IPS-15b (cell line): ENCODE results near the gene RNF182.
"Not testable (repeated sequence)": the region's sequence is repeated elsewhere in the genome, so short reads cannot be mapped to it uniquely, and the experiment has no call there.

Experiments used
- H3K27me3 ChIP-seq: one replicate; pipeline ENCODE4 v1.6.1; 2013; ENCODE audit warnings: low read length; ENCODE audit not compliant: control insufficient read depth, insufficient read depth
- H3K36me3 ChIP-seq: one replicate; pipeline ENCODE4 v1.6.1; 2013; ENCODE audit warnings: low read length; ENCODE audit not compliant: control insufficient read depth, insufficient read depth
- H3K4me1 ChIP-seq: one replicate; pipeline ENCODE4 v1.6.1; 2013; ENCODE audit warnings: mild to moderate bottlenecking, low read length; ENCODE audit not compliant: control insufficient read depth, insufficient read depth
- H3K4me3 ChIP-seq: one replicate; pipeline ENCODE4 v1.5.1; 2013; ENCODE audit warnings: low read depth, low read length
- H3K9ac ChIP-seq: one replicate; pipeline ENCODE4 v1.6.1; 2013; ENCODE audit warnings: low read depth, mild to moderate bottlenecking, low read length
- H3K9me3 ChIP-seq: one replicate; pipeline ENCODE4 v1.6.1; 2013; ENCODE audit warnings: mild to moderate bottlenecking, low read length; ENCODE audit not compliant: control insufficient read depth, insufficient read depth

RNF182 gene

DNA sequence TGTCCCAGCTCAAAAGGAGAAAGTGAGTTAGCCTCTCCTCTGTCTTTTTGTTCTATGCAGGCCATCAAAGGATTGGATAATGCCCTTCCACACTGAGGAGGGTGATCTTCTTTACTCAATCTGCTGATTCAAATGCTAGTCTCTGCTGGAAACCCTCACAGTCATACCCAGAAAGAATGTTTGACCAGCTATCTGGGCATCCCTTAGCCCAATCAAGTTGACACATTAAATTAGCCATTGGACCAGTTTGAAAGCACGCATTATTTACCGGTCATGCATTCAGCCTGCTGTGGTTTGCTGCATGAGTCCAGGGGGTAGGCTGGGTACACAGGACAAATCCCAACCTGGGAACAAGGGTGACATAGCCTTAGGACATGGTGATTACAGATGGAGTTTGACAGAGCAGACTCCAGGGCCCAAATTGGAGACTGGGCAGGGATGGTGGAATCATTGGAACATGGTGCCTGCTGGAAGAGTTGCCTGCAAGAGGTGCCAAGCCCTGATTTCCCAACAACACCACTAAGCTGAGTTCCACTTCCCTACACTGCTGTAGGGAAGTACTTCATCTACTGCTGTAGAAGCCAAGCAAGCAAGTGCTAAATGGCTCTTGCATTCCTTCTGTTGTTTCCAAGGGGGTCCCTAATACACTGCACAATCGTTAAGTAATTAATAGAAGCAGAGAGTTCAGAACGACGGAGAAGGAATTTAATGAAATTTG, 87.7 kb downstream of the RNF182 start:
- Histone ChIP-seq H3K4me1 (peaks cover 13% of the 10 kb centered on the region), H3K9ac (no peak overlapping the region), H3K9me3 (no peaks in the 10 kb centered on the region), H3K27me3 (peaks cover 8% of the 10 kb centered on the region), H3K4me3 (no peak overlapping the region), H3K36me3 (no peaks in the 10 kb centered on the region)

DNA sequence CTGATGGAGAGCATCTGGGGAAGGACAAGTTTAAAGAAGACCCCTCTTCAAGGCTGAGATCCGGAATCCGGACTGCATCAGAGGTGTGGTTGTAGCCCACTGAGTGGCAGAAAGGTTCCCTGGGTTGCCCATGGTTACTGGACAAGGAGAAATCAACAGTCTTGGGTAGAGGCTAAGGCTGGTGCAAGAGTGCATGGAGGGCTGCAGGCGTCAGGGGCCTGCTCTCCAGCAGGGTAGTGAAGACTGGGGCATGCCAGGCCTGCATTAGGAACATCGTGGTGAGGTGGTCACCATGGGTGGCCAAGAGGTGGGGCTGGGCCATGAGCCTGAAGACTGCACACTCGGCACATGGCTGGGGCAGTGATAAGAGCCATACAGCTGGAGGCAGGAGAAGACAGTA, 91.2 kb downstream of the RNF182 start:
- peaks cover 8% of the 10 kb centered on the region for H3K4me1 ChIP-seq
- no peak overlapping the region for H3K4me3 ChIP-seq
- H3K36me3 ChIP-seq = no peaks in the 10 kb centered on the region
- H3K9me3 ChIP-seq = no peaks in the 10 kb centered on the region
- H3K9ac ChIP-seq = no peak overlapping the region
- peaks cover 18% of the 10 kb centered on the region for H3K27me3 ChIP-seq

DNA sequence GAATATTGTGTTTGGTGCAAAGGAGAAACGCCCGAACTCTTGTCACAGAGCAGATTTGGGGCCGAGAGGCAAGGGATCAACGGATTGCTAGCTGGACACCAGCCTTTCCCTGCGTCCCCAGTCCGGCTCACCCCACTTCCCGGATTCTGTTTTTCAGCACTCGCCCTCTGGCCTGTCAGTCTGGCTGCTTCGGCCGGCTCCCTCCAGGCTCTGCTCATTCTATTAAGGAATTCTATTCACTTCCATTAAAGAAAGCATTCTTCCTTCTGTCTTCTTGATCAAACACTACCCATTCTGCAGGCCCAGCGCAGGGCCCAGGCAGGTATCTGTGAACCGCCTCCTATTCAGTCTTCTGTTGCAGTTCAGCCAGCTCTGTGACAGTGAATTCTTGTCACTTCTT, 91.7 kb downstream of the RNF182 start:
- Histone ChIP-seq H3K9me3 (no peaks in the 10 kb centered on the region), H3K4me1 (peaks cover 8% of the 10 kb centered on the region), H3K9ac (no peak overlapping the region), H3K27me3 (peaks cover 18% of the 10 kb centered on the region), H3K4me3 (no peak overlapping the region), H3K36me3 (no peaks in the 10 kb centered on the region)

DNA sequence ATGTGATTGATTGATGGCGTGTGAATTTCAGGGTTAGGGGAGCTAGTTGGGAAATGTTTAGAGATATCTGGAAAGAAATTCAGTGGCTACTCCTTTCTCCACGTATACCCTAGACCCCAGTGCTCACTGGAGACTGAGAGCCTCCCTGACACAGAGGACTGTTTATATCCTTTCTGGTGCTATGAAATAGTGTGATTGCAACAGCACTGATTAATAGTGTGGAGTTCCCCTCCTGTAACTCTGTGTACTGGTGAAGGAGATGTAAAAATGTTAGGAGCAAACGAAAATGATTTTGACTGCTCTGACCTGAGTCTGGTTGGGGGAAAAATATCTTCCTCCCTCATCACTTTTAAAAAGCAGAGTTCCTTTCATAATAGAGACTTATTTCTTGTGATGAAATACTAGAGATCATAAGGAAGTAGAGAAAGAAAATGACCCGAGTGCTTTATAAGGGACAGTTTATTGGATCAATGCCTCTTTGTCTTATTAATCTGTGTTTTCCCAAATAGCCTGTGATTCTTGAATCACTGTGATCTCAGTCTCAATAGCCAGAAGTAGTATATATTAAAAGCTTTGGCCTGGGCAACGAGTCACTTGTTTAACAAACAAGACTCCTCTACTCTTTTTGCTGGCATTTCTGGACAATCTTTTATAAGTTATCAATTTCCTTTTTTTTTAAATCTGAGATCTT, 92.3 kb downstream of the RNF182 start:
- H3K4me3 ChIP-seq = no peak overlapping the region

DNA sequence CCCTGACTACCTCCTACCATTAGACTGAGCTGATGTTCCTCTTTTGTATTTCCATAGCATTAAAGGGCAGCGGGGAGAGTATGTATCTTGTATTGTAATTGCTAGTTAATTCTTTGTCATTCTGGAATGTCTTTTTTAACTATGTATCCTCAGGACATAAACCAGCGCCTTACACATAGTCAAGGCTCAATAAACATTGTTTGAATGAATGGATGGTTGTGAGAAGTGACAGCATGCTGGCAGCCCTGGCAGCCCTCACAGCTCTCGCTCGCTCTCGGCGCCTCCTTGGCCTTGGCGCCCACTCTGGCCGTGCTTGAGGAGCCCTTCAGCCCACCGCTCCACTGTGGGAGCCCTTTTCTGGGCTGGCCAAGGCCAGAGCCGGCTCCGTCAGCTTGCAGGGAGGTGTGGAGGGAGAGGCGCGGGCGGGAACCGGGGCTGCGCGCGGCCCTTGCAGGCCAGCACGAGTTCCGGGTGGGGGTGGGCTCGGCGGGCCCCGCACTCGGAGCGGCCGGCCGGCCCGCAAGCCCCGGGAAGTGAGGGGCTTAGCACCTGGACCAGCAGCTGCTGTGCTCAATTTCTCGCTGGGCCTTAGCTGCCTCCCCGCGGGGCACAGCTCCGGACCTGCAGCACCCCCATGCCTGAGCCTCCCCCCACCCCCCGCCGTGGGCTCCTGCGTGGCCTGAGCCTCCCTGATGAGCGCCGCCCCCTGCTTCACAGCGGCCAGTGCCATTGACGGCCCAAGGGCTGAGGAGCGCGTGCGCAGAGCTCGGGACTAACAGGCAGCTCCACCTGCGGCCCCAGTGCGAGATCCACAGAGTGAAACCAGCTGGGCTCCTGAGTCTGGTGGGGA, 93.1 kb downstream of the RNF182 start:
- Histone ChIP-seq H3K36me3 (no peaks in the 10 kb centered on the region), H3K9me3 (no peaks in the 10 kb centered on the region), H3K9ac (no peak overlapping the region), H3K4me1 (peaks cover 8% of the 10 kb centered on the region), H3K4me3 (peak overlapping the region; percentile 44), H3K27me3 (peaks cover 18% of the 10 kb centered on the region)

More for the DNA sequence above, 92.3 kb downstream of the RNF182 start:
- Histone ChIP-seq H3K9me3 (no peaks in the 10 kb centered on the region), H3K36me3 (no peaks in the 10 kb centered on the region), H3K9ac (no peak overlapping the region), H3K27me3 (peaks cover 18% of the 10 kb centered on the region), H3K4me1 (peaks cover 8% of the 10 kb centered on the region)

DNA sequence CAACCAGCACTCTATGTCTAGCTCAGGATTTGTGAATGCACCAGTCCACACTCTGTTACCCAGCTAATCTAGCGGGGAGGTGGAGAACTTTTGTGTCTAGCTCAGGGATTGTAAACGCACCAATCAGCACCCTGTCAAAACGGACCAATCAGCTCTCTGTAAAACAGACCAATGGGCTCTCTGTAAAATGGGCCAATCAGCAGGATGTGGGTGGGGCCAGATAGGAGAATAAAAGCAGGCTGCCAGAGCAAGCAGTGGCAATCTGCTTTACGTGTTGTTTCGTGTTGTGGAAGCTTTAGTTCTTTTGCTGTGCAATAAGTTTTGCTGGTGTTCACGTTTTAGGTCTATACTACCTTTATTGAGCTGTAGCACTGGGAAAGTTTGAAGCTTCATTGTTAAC, 93.8 kb downstream of the RNF182 start:
- H3K9me3 ChIP-seq, H3K36me3 ChIP-seq, H3K4me1 ChIP-seq, H3K4me3 ChIP-seq, H3K9ac ChIP-seq: not testable (repeated sequence)
- peaks cover 18% of the 10 kb centered on the region for H3K27me3 ChIP-seq

DNA sequence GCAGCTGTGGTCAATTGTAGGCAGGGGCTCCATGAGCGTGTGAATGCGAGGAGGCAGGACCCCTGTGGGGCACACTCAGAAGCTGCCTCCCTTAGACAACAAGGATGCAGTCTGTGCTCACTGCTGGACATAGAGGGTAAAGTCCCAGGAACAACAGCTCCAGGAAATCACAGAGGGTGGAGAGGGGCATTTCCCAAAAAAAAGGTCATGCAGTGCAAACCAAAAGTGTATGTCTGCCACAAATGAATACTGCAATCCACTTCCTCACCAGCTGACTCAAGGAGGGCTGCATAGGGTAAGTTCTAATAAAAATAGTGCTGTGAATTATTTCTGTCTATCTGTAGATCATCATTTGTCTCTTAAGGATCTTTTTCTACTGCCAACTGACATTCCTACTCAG, 95.8 kb downstream of the RNF182 start:
- Histone ChIP-seq H3K4me1 (peaks cover 13% of the 10 kb centered on the region), H3K27me3 (peaks cover 18% of the 10 kb centered on the region), H3K9ac (no peak overlapping the region), H3K9me3 (no peaks in the 10 kb centered on the region), H3K4me3 (no peak overlapping the region), H3K36me3 (no peaks in the 10 kb centered on the region)

DNA sequence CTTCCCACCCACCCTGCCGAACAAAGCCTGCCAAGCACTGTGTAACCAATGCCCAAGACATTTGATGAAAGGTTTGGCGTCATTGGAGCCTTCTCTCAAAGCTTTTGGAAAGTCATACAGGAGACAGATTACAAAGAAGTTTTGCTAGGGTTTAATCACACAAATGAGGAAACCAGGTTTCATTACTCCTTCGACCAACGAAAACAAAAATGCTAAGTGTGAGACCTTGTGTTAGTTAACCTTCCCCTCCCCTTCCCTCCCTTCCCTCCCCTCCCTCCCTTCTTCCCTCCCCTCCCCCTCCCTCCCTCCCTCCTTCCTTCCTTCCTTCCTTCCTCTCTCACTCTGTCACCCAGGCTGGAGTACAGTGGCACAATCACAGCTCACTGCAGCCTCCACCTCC, 96.7 kb downstream of the RNF182 start:
- H3K36me3 ChIP-seq = no peaks in the 10 kb centered on the region
- H3K4me1 ChIP-seq = peaks cover 13% of the 10 kb centered on the region
- no peaks in the 10 kb centered on the region for H3K9me3 ChIP-seq
- peaks cover 22% of the 10 kb centered on the region for H3K27me3 ChIP-seq
- no peak overlapping the region for H3K4me3 ChIP-seq
- H3K9ac ChIP-seq = no peak overlapping the region

DNA sequence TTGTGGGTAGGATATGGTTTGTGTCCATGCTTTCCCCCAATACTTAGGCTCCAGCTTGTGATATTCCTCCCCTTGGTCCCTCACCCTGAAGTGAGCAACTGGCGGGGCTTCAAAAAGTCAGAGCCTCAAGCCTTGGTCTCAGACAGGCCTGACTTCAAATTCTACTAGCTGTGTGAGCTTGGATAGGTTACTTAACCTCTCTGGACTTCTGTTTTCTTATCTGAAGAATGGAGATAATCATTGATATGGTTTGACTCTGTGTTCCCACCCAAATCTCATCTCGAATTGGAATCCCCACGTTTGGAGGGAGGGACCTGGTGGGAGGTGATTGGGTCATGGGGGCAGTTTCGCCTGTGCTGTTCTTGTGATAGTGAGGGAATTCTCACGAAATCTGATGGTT, 97.9 kb downstream of the RNF182 start:
- Histone ChIP-seq H3K36me3 (no peaks in the 10 kb centered on the region), H3K4me1 (peaks cover 4% of the 10 kb centered on the region), H3K27me3 (peaks cover 12% of the 10 kb centered on the region), H3K4me3 (no peak overlapping the region), H3K9ac (no peak overlapping the region), H3K9me3 (no peaks in the 10 kb centered on the region)

DNA sequence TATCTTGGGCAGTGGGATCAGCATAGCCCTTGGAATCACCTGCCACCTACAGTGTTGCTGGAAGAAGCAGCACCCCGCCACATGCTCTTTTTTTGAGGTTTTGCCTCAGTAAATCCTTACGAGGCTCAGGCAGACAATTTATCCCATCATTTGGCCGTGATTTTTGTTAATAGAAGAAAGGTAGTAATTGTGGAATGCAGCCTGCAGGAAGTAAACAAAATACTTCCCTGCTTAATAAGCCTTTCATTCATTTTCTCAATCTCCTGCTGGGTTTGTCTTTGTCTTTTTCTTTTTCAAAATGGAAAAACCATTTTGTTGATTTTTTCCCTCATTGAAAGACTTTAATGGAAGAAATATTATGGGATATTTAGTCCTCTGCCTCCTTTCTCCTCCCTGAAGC, 99.1 kb downstream of the RNF182 start:
- peaks cover 9% of the 10 kb centered on the region for H3K27me3 ChIP-seq

DNA sequence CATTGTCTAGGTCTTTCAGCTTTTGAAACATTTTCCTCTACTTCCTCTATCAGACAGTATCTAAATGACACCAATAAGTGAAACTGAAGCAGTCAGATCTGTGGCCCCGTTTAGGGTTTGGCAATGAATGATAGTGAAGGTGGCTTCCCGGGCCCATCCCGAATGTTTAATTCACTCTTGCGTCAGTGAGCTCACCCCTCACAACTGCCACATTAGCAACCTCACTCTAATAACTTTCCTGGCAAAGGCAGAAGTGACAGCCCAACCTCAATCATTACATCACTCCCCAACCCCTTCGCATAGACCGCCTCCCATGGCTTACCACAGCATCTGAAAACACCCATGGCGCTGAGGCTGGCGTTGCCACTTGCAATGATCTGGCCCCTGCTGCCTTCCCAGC, 100.4 kb downstream of the RNF182 start:
- no peaks in the 10 kb centered on the region for H3K9me3 ChIP-seq
- peaks cover 4% of the 10 kb centered on the region for H3K27me3 ChIP-seq
- peaks cover 4% of the 10 kb centered on the region for H3K4me1 ChIP-seq
- H3K36me3 ChIP-seq = no peaks in the 10 kb centered on the region
- no peak overlapping the region for H3K9ac ChIP-seq
- H3K4me3 ChIP-seq = no peak overlapping the region

More for the DNA sequence above, 99.1 kb downstream of the RNF182 start:
- Histone ChIP-seq H3K4me3 (no peak overlapping the region), H3K36me3 (no peaks in the 10 kb centered on the region), H3K4me1 (peaks cover 4% of the 10 kb centered on the region), H3K9ac (no peak overlapping the region), H3K9me3 (no peaks in the 10 kb centered on the region)
